HG02759 (cell line): ENCODE data around the gene ANTXR2.
A peak's percentile ranks its signal among the peaks of the same experiment; 100 is the strongest.
"Not testable (repeated sequence)": the region's sequence is repeated elsewhere in the genome, so short reads cannot be mapped to it uniquely, and the experiment has no call there.

ENCODE experiments used
- ATAC-seq: cut with Tn5 transposase; IDR thresholded peaks from one replicate; pipeline ENCODE4 v1.9.1; 2021; ENCODE audit warnings: mild to moderate bottlenecking, moderate library complexity; ENCODE audit not compliant: unreplicated experiment

The ANTXR2 gene

DNA sequence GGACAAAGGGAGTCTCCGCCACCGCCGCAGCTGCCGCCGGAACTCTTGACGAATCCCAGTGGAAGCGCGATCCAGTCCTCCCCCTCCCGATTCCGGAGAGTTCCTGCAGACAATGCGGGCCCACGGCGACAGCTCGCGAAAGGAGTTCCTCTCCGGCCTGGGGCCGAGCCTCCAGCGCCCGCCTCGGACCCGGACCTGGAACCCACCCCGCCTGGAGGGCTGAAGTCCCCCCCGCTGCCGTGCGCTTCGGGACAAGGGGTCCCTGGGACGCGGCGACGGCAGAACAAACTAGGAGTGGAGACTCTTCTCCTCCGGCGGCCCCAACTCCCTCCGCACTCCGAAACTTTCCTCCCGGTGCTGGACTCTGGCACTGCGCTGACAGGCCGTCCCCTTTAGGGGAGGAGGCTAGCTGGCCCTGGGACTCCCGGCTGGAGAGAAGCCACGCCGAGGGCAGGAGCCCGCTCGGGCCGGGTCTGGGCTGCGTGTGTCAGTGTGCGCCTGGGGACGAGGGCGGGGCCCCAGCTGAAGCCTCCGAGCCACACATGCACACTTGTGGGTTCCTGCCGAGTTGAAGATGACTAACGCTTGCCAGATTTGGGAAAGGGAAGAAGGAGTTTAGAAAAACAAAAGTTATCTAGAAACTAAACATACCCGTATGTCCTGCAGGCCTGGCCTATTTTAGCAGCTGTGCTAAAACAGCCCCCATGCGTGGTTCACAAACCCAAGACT lies at the start of gene ANTXR2:
Gene ANTXR2, minus strand, starts transcription at position 486 of the 729 bp plus-strand sequence. CDS start 669 bp downstream, outside the sequence.
- peak; percentile 75 for ATAC-seq

DNA sequence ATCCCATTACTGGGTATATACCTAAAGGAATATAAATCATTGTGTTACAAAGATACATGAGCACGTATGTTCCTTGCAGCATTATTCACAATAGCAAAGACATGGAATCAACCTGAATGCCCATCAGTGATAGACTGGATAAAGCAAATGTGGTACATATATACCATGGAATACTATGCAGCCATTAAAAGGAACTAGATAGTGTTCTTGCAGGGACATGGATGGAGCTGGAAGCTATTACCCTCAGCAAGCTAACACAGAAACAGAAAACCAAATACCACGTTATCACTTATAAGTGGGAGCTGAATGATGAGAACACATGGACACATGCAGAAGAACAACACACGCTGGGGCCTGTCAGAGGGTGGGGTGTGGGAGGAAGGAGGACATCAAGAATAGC lies 48.8 kb upstream of the ANTXR2 start:
- not testable (repeated sequence) for ATAC-seq

DNA sequence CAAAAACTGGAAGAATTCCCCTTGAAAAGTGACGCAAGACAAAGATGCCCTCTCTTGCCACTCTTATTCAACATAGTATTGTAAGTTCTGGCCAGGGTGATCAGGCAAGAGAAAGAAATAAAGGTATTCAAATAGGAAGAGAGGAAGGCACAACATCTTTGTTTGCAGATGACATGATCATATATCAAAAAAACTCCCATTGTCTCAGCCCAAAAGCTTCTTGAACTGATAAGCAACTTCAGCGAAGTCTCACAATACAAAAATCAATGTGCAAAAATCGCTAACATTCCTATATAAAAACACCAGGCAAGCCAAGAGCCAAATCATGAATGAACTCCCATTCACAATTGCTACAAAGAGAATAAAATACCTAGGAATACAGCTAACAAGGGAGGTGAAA lies 46.6 kb upstream of the ANTXR2 start:
- ATAC-seq, result not testable (repeated sequence)

GRCh38 chr4:80116516-80116915 lies 43.5 kb upstream of the ANTXR2 start:
- no peak for ATAC-seq

- no peak for ATAC-seq
These were observed 42.5 kb upstream of the ANTXR2 start for GRCh38 chr4:80115368-80116181.

- ATAC-seq, result no peak
These were observed 41.8 kb upstream of the ANTXR2 start for GRCh38 chr4:80114732-80115265.

- ATAC-seq, result no peak
These were observed 40.6 kb upstream of the ANTXR2 start for GRCh38 chr4:80113615-80114014.

DNA sequence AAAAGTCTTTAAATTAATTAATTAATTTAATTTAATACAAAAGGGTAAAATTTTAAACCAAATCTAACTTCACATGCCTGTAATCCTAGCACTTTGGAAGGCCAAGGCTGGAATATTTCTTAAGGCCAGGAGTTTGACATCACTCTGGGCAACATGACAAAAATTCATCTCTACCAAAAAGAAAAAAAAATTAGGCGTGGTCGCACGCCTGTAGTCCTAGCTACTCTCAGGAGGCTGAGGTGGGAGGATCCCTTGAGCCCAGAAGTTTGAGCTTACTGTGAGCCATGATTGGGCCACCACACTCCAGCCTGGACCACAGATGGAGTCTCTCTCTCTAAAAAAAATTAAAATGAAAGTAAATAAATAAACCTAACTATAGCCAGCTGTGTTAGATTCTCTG lies 39.2 kb upstream of the ANTXR2 start:
- no peak for ATAC-seq

DNA sequence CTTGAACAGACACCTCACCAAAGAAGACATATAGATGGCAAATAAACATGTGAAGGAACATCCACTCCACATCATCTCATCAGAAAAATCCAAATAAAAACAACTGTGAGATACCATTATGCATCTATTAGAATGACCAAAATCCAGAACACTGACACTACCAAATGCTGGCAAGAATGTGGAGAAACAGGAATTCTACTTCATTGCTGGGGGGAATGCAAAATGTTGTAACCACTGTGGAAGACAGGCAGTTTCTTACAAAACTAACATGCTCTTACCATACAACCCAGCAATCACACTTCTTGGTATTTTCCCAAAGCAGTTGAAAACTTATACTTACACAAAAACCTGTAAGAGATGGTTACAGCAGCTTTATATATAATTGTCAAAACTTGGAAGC lies 38.2 kb upstream of the ANTXR2 start:
- ATAC-seq, result no peak

DNA sequence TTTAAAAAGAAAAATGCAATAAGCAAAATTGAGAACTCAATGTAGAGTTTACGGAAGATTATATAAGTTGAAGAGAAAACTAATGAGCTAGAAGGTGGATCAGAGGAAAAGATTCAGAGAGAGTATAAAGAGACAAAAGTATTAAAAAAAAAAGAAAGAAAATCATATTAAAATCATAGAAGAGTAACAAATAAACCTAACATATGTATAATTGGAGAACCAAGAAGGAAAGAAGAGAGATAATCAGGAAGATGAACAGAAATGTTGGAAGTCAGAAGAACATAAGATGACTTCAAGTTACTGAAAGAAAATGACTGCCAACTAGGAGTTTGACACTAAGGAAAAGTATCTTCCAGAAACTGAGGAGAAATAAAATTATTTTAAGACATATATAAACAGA lies 34.3 kb upstream of the ANTXR2 start:
- ATAC-seq, result no peak

DNA sequence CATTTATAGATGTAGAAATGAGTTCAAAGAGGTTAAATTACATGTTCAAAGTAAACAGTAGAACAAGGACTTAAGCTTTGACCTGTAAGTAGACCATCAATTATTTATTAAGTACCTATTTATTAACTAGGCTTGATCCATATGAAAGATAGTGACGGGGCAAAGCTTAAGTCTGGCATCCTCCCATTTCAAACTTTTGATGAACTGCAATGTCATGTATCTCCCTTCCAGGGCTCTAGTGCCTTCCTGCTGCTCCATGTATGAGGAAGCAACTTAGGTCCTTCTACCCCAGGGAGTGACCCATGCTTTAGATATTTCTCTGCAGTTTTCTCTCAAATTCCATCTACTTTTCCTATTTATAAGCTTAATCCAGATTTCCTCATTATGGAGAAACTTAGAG lies 31.9 kb upstream of the ANTXR2 start:
- ATAC-seq, result no peak

- no peak for ATAC-seq
These were observed 30.6 kb upstream of the ANTXR2 start for GRCh38 chr4:80103629-80104028.

GRCh38 chr4:80101792-80102116 lies 28.7 kb upstream of the ANTXR2 start:
- no peak for ATAC-seq

DNA sequence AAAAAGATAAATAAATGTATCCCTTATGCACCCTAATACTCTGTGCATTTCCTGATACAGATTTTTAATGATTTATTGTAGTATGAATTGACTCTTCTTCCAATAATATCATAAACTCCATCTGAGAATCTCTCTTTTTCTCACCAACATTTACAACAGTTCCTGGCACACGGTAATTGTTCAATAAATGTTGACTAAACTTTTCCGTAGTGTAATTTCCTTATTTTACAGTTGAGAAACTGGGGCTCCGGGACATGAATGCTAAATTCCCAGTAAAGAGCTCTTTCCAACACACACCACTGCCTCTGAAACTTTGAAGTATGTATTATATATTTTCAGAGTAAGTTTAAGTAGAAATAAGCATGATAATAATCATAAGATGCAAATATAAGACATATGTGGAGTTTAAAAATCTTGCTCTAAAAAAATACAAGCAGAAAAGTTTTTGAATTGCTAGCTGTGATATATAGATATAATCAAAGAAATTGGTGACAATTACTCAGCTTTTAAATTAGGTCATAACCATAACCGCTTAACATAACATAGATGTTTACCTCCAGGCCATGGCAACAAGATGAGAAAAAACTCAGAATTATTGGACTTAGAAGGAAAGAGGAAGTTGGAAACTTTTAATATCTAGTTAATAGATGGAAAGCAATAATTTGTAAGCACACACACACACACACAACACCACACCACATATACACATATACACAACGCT lies 28.2 kb upstream of the ANTXR2 start:
- no peak for ATAC-seq

DNA sequence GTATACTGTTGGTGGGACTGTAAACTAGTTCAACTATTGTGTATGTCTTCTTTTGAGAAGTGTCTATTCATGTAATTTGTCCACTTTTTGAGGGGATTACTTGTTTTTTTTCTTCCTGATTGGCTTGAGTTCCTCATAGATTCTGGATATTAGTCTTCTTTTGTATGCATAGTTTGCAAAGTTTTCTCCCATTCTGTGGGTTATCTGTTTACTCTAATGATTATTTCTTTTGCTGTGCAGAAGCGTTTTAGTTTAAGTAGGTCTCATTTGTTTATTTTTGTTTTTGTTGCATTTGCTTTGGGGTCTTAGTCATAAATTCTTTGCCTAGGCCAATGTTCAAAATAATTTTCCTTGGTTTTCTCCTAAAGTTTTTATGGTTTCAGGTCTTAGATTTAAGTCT lies 26.6 kb upstream of the ANTXR2 start:
- no peak for ATAC-seq

- ATAC-seq, result no peak
These were observed 25.6 kb upstream of the ANTXR2 start for GRCh38 chr4:80098635-80099034.

- ATAC-seq, result no peak
These were observed 24.6 kb upstream of the ANTXR2 start for GRCh38 chr4:80097400-80098177.

- ATAC-seq, result no peak
These were observed 23.3 kb upstream of the ANTXR2 start for GRCh38 chr4:80096175-80096850.

- ATAC-seq, result no peak
These were observed 21.2 kb upstream of the ANTXR2 start for GRCh38 chr4:80094191-80094590.

DNA sequence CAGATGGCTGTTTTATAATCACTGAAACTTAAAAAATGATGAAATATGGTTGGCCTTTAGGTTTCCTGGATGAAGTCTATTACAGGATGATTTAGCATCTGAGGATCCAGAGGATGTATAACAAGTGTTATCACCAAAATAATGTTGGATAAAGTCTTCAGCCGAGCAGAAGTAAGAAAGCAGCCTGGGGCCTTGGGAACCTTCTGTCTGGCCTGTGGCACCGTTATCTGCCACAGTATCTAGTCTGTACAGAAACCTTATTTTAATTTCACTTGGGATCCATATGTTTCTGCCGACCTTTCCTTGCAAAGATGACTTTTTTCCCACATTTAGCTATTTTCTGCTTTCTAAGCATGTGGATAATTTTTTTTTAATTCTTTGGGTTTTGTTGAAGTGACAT lies 20.5 kb upstream of the ANTXR2 start:
- no peak for ATAC-seq
